HG02571 (cell line): ENCODE measurements around the gene JPH3.
"Not testable (repeated sequence)": the region's sequence is repeated elsewhere in the genome, so short reads cannot be mapped to it uniquely, and the experiment has no call there.

Source experiments
- ATAC-seq: cut with Tn5 transposase; IDR thresholded peaks from one replicate; pipeline ENCODE4 v1.9.1; 2021; ENCODE audit warnings: mild to moderate bottlenecking, moderate library complexity; ENCODE audit not compliant: unreplicated experiment

Gene JPH3

DNA sequence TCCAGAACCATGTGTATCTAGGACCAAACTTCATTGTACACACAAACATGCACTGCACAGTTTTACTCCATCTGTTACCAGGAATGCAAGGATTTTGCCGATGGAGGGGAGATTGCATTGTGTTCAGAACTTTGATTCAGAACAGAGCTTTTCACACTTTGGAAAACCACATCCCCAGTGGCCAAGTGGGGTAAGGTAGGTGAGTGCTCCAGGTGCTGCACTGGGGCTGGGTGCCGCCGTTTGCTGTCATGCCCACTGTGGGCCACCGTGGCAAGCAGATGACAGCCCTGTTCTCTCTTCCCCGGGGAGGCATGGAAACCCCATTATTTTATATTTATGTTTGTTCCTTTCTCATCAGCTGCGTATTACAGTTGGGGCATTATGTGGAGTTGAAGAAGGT lies 29.3 kb upstream of the JPH3 start:
- ATAC-seq, result no peak

DNA sequence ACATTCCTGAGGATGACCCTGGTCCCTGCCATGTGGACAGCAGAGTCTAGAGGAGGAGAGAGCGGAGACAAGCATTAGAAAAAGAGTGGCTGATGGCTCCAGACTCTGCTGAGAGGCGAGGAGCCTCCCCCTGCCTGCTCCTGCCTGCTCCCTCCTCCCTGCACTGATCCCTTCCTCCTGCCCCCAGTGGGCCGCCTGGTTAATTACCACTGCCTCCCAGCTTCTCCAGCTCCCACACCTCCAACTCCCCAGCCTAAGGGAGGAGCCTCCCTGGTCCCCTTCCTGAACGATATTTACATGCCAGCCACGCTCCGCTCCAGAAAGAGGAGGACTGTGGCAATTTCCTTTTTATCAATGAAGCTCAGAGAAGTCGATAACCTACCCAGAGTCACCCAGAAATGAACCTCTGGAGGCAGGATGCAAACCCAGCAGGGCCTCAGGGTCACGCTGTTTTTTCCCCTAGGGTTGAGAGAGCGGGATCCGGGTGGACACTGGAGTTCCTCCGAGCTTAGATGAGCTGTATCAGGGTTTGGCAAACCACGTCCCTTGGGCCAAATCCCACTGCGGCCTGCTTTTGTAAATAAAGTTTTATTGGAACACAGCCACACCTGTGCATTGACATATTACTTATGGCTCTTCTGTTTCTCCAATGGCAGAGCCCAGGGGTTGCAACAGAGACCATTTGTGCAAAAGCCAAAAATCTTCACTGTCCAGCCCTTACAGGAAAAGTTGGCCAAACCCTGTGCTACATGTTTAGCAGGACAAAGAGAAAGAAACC lies 27.1 kb upstream of the JPH3 start:
- no peak for ATAC-seq

DNA sequence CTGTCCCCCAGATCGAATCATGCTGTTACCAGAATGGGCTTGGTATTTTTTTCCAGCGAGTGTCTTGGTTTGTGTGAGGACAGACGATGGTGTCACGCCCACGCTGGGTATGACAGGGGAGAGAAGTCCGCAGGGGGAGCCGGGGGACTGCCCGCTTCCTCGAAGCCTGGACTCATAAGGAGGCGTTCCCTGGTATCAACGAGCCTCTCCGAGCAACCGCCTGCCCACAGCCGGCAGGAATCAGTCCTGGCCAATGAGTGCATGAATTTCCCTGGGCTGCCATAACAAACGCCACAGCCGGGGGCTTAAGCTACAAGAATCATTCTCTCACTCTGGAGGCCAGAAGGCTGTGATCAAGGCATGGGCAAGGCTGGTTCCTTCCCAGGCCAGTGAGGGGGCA lies 26.1 kb upstream of the JPH3 start:
- no peak for ATAC-seq

DNA sequence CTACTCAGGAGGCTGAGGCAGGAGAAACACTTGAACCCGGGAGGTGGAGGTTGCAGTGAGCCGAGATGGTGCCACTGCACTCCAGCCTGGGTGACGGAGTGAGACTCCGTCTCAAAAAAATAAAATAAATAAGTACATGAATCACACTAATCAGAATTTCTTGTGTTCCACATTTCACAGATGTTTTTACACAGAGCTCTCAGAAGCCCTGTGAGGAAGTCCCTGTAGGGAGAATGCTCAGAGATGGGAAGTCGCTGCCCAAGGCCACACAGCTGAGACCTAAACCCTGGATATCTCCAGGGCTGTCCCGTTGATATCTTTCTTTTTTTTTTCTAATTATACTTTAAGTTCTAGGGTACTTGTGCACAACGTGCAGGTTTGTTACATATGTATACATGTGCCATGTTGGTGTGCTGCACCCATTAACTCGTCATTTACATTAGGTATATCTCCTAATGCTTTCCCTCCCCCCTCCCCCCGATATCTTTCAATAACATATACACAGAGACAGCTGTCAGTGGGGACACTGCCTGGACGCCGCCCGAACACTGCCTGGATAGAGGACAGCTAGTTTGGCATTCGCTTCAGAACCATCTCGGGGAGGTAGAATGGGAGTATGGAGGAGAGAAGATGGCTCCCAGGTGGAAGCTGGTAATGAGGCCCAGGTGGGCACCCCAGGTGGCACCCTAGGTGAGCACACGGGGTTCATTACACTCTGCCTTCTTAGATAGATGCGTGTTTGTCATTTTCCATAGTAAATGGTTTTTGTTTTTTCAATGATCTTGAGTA lies 24.0 kb upstream of the JPH3 start:
- not testable (repeated sequence) for ATAC-seq

DNA sequence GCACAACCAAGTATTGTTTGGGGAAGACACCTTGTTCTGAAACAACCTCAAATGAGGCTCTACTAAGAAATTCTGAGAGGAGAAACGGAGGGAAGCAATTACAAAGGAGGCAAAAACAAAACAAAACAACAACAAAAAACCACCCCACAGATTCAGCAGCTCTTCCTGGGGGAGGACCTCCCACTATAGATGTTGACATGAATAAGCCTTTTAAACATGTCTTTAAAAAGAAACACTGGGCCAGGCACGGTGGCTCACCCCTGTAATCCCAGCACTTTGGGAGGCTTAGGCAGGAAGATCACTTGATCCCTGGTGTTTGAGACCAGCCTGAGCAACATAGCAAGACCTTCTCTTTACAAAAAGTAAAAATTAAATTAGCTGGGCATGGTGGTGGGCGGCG lies 22.6 kb upstream of the JPH3 start:
- no peak for ATAC-seq

DNA sequence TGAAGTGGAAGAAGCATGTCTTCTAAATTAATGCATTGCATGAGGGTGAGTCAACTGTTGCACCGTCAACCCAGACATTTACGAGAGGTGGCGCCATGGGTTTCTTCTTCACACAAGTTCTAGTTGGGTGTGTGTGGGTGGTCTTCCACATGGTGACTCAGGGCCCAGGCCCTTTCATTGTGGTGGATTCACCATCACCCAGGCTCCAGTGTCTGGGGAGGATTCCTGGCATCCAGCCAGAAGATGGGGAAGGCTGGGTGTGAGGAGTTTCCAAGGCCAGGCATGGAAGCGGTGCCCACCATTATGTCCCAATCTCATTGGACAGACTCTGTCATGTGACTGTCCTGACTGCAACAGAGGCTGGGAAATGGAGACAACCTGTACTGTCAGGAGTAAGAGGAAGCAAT lies 21.4 kb upstream of the JPH3 start:
- no peak for ATAC-seq

DNA sequence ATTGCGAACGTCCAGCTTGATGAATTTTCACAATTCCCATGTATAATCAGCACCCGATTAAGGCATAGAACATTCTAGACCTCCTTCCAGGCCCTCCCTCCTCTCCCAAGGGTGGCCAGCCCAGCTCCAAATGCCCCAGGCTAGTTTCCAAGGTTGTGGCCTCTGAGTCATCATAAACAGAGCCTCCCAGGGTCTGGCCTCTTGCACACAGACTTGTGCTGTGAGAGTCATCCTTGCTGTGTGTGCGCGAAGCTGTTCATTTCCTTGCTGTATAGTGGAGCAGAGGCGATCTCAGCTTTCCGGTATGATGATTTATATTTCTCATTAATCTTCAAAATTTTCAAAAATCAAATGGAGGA lies 20.5 kb upstream of the JPH3 start:
- ATAC-seq, result no peak

DNA sequence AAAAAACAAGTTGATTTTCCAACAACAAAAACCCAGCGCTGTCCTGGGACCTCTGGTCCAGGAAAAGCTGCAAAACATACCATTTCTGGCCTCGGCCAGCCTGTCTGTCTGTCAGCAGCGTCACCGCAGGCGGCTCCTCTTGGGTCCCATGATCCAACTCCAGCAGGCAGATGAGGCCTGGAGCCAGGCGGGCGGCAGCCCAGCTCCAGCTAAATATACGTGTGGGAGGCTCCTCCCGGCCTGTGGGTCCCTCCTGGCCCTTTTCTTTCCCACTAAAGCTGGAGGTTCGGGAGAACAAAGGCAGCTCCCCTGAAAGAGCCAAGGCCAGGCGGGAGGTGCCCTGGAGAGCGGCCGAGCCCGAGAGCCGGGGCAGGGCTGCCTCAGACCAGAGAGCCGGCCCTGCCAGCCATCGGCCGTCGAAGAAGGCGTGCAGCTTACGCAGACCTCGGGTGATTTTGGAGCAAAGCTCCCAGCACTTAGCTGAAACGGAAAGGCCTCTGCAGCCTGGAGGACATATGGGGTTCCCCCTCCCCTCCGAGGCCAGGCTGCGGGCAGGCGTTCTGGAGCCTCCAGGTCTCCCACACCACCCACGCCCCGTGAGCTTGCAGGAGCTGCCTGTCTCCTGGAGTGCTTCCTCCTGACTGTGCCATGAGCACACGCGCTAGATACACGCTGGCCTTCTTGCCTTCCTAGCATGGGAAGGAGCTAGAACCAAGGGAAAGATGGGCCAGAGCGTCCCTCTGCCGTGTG lies 19.9 kb upstream of the JPH3 start:
- no peak for ATAC-seq

DNA sequence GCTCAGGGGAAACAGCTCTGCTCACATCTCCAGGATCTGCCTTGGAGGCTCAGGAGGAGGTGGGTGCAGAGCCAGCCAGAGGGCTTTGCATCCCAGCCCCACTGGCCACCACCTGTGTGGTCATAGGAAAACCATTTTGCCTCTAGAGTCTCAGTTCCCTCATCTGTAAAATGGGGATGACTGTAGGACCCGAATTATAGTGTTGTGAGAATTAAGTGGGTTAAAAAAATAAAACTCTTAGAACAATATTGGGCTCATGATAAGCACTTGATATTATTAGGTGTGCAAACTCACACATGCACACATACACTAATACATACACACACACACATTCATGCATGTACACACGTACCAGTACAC lies 19.4 kb upstream of the JPH3 start:
- ATAC-seq, result no peak

DNA sequence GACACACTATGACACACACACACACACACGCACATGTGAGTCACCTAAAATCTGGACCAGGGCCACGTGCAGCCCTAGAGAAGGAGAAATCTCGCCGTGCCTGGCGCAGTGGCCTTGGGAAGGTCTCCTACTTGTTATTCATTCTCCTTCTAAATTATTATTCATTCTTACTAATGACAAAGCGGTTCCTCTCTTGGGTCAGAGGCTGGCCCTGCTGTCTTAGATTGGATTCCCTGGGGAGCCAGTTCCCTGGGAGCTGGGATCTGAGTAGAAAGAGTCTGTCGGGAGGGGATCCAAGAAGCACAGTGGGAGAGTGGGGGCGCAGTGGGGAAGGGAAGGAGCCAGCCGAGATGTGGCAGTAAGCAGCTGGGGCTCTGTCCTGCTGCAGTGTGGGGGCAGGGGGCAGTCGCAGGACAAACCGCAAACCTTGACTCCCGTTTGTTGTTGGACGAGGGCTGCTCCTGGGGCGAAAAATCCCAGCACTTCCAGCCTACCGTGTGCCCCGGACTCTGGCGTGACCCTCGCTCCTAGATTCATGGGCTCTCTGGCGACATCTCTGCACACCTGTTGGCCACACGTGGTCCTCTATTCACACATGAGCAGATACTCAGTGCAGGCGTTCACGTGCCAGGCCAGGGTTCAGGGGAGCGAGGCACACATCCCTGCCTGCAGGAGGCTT lies 18.7 kb upstream of the JPH3 start:
- ATAC-seq, result no peak

DNA sequence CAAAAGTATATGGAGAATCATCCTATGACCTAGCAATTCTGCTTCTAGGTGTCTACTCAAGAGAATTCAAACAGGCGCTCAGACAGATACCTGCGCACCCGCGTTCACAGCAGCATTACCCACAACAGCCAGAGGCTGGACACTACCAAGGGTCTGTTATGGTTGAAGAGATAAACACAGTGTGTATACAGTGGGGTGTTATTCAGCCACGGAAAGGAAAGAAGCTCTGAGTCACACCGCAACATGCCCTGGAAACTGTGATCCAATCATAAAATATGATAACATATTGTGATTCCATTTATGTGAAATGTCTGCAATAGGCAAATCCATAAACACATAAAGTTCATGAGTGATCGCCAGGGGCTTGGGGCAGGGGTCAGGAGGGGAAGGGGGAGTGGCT lies 18.0 kb upstream of the JPH3 start:
- ATAC-seq, result no peak

DNA sequence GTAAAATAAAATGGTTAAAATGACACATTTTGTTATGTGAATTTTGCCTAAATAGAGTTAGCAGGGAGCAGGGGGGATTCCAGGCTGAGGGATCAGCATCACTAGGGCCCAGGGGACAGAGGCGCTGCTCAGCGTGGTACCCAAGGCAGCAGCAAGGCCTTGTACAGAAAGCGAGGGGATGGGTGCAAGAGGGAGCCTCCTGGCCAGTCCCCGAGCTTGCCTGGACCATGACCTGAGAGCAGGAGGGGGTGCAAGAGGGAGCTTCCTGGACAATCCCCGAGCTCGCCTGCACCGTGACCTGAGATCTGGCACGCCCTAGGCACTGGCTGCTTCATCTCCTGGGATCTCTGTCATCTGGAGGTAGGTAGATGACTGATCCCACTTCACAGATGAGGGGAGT lies 17.3 kb upstream of the JPH3 start:
- ATAC-seq, result no peak

DNA sequence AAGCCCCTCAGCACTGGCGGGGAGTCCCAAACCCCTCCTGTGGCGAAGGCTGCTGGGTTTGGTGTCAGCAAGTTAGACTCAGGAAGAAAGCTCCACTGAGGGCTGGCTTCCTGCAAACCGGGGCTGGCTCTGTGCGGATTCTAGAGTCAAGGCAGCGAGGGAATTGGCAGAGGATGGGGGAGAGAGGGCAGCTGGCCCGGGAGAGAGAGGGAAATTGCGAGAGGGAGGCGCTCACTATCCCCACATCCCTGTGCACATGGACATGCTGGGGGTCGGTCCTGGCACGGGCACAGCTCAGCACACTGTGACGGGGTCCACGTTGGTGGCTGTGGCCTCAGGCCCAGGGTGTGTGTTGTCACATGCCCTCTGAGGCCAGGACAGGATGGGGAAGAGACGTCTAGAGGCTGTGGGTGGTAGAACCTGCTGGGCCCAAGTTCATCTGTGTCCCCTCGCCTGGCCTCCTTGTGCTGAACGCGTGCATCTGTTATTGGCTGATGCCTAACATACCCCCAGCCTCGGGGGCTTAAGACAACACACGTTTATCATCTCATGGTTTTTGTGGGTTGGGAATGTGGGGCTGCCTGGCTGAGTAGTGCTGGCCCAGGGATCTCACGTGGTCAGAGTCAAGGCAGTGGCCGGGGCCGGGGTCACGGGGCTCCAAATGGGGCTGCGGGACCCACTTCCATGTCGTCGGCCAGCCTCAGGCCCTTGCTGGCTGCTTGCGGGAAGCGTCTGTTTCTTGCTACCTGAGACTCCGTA lies 16.7 kb upstream of the JPH3 start:
- ATAC-seq, result no peak

DNA sequence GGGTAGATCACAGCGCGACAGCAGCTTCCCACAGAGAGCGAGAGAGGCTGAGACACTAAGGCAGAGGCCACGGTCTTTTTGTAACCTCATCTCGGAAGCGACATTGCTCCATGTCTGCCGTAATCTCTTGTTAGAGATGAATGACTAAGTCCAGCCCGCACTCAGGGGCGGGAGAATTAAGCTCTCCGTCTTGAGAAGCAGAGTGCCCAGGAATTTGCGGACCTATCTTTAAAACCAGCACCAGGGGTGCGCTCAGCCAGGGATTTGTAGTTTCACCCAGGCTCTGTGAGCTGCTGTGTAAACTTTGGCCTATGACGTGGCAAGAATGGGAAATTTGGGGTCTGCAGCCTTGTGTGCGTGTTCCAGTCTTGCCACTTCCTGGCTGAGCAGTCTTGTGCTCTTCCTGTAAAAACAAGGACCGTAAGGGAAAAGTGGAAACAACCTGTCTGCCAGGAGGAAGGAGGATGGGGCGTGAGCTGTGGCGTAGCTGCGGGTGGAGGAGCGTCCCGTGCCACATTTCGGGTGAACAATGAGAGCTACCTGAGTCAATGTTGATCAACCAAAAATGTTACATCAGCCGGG lies 16.0 kb upstream of the JPH3 start:
- no peak for ATAC-seq

DNA sequence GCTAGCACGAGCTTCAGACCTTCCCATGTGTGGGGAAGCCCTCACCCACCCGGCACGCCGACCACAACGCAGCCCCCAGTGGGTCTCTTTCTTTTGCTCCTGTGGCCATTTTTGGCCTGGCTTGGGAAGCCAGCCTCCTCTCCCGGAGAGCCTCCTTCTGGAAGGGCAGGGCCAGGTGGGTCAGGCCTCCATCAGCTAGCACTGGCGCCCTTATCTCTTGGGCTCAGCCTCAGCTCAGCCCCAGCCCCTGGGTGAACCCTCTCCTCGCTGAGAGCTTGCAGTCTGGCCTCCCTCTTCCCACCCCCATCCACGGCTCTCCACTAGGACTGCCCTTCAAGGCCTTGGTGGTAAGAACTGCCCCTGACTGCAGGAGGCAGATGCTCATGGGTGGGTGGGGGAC lies 14.7 kb upstream of the JPH3 start:
- ATAC-seq, result no peak

DNA sequence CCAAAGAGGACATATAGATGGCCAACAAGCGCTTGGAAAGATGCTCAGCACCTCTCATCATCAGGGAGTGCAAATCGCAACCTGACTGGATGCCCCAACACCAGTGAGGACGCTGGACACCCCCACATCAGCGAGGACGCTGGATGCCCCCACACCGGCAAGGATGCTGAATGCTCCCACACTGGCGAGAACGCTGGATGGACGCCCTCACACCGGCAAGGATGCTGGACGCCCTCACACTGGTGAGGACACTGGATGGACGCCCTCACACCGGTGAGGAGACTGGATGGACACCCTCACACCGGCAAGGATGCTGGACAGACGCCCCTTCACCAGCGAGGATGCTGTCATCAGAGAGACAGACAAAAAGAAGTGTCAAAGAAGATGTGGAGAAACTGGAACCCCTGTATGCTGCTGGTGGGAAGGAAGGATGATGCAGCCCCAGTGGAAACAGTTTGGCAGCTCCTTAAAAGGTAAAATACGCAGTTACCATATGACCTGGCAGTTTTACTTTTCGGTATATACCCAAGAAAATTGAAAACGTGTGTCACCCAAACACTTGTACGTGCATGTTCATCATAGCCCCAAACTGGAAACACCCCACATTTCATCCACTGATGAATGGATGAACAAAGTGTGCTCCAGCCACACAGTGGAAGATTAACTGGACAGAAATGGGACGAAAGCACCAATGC lies 10.1 kb upstream of the JPH3 start:
- no peak for ATAC-seq

DNA sequence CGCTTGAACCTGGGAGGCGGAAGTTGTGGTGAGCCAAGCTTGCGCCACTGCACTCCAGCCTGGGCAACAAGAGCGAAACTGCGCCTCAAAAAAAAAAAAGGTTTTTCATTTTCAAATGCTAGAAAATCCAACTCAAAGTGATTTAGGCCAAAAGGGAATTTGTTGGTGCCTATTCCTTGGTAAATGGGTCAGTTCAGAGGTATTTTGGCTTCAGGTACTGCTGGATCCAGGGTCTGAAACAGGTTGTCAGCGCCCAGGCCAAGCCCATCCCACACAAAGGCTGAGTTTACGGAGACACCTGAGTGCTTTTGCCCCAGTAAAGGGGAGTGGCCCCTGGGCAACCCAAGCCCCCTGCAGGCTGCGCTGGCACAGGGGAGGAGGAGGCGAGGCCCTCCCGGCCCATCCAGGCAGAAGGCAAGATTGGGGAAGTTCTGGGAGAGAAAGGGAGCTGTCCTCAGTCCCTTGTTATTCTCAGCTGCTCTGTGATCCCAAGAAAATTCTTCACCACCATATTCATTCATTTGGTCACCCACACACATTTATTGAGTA lies 8.5 kb upstream of the JPH3 start:
- ATAC-seq, result no peak

DNA sequence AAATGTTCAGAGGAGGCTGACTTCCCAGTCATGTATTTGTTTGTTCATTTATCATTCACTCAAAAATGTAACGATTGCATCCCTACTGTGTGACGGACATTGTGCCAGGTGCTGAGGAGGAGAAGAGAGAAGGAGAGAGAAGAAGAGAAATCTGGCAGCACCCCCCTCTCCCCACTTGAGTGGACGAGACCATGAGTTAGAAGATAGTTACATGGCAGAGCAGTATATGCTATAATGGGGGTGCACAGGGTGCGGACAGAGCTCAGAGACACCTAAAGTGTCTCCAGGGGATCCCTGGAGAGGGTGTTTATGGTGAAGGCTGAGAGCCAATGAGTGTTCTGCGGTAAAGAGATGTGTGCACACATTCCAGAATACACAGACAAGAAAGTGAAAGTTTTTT lies 6.6 kb upstream of the JPH3 start:
- no peak for ATAC-seq

DNA sequence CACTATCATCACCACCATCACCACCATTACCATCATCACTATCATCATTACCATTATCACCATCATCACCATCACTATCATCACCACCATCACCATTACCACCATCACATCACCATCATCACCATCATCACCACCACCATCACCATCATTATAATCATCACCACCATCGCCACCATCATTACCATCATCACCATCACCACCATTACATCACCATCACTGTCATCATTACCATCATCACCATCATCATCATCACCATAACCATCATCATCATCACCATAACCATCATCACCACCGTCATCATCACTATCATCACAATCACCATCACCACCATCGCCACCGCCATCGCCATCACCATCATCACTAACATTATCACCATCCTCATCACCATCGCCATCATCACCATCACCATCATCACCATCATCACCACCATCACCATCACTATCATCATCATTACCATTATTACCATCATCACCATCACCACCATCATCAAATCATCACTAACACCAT lies 4.9 kb upstream of the JPH3 start:
- no peak for ATAC-seq
